Measurements from ENCODE around the gene BMP3. TPM values are rescaled to one million over a fixed set of nuclear protein-coding genes. Genes with fewer than 3 reads are reported as not detected.

BMP3 gene
- total RNA-seq, 2 donors from 2014 or later, result 3.3 to 33.4 TPM

DNA sequence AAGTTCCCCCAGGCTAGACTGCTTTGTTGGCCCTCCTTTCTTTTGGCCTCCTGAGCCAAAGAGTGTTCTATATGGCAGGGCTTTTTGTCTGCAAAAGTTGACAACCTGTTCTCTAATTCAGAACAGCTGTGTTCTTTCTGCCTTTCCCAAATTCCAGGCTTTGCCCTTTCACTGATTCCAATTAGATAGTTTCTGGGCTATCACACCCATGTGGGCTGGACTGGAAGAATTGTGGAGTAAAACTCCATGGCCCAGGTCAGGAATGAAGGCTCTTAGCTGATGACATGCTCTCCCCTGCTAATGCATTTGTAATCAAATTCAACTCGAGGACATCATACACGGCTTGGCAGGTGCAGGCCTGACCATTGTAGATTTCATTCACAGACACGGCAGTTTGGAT, 19.4 kb downstream of the BMP3 start:
- Histone ChIP-seq H3K4me1 (no peaks in the 10 kb centered on the region), H3K9ac (ENCODE audit: low read depth in 2 of 2, low read length in 2 of 2) (no peak overlapping the region), H3K9me3 (no peaks in the 10 kb centered on the region), H3K36me3 (no peaks in the 10 kb centered on the region), H3K27ac (no peak overlapping the region), H3K4me3 (no peak overlapping the region), H3K27me3 (no peaks in the 10 kb centered on the region)
- no peak for DNase-seq
- intact Hi-C loops (cut with DNase I), result loop anchor here (10.0 kb wide), 1 partner anchor 435 kb away; no protein-coding TSS in a partner anchor
- TF ChIP-seq, protein P1, sequence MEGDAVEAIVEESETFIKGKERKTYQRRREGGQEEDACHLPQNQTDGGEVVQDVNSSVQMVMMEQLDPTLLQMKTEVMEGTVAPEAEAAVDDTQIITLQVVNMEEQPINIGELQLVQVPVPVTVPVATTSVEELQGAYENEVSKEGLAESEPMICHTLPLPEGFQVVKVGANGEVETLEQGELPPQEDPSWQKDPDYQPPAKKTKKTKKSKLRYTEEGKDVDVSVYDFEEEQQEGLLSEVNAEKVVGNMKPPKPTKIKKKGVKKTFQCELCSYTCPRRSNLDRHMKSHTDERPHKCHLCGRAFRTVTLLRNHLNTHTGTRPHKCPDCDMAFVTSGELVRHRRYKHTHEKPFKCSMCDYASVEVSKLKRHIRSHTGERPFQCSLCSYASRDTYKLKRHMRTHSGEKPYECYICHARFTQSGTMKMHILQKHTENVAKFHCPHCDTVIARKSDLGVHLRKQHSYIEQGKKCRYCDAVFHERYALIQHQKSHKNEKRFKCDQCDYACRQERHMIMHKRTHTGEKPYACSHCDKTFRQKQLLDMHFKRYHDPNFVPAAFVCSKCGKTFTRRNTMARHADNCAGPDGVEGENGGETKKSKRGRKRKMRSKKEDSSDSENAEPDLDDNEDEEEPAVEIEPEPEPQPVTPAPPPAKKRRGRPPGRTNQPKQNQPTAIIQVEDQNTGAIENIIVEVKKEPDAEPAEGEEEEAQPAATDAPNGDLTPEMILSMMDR (IDR thresholded peaks at IDR 0.05), result no peak

DNA sequence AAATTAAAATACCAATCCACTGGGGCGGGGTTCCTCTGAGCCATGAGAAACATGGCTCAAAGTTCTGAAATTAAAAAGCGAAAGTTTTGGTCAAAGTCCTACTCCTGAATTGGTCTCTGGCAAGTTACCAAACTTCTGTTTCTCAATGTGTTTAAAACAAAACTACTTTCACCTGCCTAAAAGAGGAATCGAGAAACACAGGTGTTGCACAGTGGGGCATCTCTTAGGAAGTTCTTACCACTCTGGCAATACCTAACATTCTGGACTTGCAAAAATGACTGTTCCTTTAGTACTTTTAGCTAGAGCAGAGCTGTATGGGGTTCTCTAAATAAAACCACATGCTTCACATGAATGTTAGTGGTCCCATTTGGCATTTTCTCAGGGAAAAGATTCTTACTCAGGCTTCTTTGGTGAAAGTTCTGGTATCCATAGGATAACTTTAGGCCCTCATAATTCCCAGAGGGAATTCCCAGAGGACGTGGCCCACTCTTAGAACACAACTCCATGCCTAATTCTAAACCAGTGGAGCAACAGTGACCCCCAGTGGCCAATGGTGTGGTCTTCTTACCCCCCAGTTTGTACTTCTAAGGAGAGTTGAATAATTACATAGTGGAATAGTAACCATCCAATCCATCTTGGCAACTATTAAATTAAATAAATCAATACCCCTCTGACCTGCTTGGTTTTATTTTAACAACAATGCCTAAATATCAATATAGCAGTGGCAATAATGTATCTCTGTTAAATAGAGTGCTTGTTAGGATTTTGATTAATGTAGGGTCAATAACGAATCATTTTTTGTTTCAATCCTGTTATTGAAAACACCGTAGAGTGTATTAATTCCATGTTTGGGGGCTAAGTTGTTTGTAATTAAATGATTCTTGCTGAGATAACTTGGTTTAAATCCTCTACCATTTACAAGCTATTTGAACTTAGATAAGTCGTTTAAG, 21.9 kb downstream of the BMP3 start:
- no peaks in the 10 kb centered on the region for H3K4me1 ChIP-seq
- no peaks in the 10 kb centered on the region for H3K9me3 ChIP-seq
- no peaks in the 10 kb centered on the region for H3K27me3 ChIP-seq
- H3K27ac ChIP-seq, result no peak overlapping the region
- intact Hi-C loops (cut with DNase I), result loop anchor here (2.0 kb wide), 1 partner anchor 692 kb away; no protein-coding TSS in a partner anchor
- no peaks in the 10 kb centered on the region for H3K36me3 ChIP-seq
- H3K4me3 ChIP-seq, result no peak overlapping the region
- no peak overlapping the region for H3K9ac ChIP-seq (ENCODE audit: low read depth in 2 of 2, low read length in 2 of 2)
- TF ChIP-seq, protein P1 (IDR thresholded peaks at IDR 0.05), result peak; percentile 70
- DNase-seq, result peak; percentile 86

DNA sequence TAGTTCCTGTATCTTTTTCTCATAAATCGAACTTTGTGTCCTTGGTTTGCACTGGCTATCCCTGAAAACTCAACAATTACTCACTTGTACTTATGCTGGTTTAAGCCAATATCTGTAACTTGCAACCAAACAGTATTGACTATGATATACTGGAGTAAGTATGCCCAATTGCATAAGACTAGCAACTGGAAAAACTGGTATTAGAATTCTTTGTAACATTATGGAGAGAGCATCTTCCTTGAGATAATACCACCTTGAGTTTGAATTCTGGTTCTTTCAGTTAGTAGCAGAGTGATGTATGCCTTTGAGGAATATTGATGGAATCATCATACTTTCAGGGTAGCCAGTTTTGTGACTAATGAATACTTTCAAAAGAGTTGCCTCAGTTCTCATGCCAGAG, 28.1 kb downstream of the BMP3 start:
- H3K4me3 ChIP-seq, result no peak overlapping the region
- DNase-seq, result no peak
- H3K27ac ChIP-seq, result no peak overlapping the region
- H3K27me3 ChIP-seq, result no peaks in the 10 kb centered on the region
- intact Hi-C loops (cut with DNase I), result no loop called here
- no peaks in the 10 kb centered on the region for H3K4me1 ChIP-seq
- no peak overlapping the region for H3K9ac ChIP-seq (ENCODE audit: low read depth in 2 of 2, low read length in 2 of 2)
- no peaks in the 10 kb centered on the region for H3K36me3 ChIP-seq
- H3K9me3 ChIP-seq, result no peaks in the 10 kb centered on the region
- TF ChIP-seq, protein P1 (IDR thresholded peaks at IDR 0.05), result no peak

DNA sequence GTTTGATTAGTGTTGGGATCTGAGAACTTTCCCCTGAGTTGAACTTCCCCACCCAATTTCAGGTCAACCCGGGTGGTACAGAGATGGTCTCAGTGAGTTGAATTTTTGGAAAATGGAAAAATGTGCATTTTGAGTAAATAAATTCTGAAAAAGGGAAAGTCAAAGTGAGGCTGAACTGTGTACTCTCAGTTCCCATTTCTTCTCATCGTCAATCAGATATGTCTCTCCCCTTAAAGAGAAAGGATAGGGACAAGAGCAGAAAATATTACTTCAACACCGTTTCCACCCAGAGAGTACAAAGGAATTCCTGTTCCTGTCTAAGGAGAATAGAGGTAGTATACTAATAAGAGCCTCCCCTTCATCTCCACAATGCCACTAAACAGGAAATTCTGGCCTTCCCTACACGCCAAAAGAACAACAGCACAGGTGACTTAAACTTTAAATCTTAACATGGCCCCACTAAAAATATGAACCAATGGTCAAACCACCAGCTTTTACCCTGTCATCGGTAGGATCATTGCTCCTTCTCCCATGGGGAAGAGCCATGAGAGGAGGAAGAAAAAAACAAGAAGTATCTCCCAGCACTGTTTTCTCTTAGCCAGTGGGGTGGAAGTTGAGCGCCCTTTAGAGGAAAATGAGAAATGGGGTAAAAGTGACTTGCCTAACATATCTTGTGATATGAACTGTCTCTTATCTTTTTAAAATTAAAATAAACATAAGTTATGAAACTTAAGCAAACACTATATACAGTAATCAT, 30.3 kb downstream of the BMP3 start:
- Histone ChIP-seq H3K27ac (no peak overlapping the region), H3K9ac (ENCODE audit: low read depth in 2 of 2, low read length in 2 of 2) (no peak overlapping the region), H3K36me3 (no peaks in the 10 kb centered on the region), H3K9me3 (no peaks in the 10 kb centered on the region), H3K4me3 (no peak overlapping the region), H3K27me3 (no peaks in the 10 kb centered on the region), H3K4me1 (no peaks in the 10 kb centered on the region)
- TF ChIP-seq, protein P1 (IDR thresholded peaks at IDR 0.05), result no peak
- intact Hi-C loops (cut with DNase I), result no loop called here
- no peak for DNase-seq

DNA sequence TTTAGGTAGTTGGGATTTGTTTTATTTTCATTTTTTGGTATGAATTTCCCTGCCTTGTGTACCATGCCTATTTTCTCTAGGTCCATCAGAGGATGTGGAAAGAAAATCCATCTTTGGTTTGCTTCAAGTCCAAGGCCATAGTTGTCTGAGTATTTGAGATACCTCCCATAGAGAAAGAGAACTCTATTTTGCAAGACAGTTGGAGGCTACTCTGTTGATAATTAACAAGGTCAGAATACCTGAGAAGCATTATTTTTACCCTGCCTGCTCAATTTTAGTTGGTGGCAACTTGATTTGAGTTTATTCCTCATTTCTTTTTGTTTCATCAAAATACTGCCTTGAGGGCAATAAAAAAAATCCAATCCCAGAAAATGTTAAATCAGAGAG, 30.8 kb downstream of the BMP3 start:
- Histone ChIP-seq H3K27me3 (no peaks in the 10 kb centered on the region), H3K9me3 (no peaks in the 10 kb centered on the region), H3K4me3 (no peak overlapping the region), H3K4me1 (no peaks in the 10 kb centered on the region), H3K36me3 (no peaks in the 10 kb centered on the region), H3K9ac (ENCODE audit: low read depth in 2 of 2, low read length in 2 of 2) (no peak overlapping the region), H3K27ac (no peak overlapping the region)
- TF ChIP-seq, protein P1 (IDR thresholded peaks at IDR 0.05), result no peak
- intact Hi-C loops (cut with DNase I), result no loop called here
- no peak for DNase-seq

All from colonic mucosa (tissue), 4 donors.